HG03064 (cell line): Measurements from ENCODE around the gene ARHGAP6.

Experiments
- ATAC-seq: cut with Tn5 transposase; IDR thresholded peaks from one replicate; pipeline ENCODE4 v1.9.1; 2021; ENCODE audit warnings: low read depth; ENCODE audit not compliant: unreplicated experiment

ARHGAP6 gene

DNA sequence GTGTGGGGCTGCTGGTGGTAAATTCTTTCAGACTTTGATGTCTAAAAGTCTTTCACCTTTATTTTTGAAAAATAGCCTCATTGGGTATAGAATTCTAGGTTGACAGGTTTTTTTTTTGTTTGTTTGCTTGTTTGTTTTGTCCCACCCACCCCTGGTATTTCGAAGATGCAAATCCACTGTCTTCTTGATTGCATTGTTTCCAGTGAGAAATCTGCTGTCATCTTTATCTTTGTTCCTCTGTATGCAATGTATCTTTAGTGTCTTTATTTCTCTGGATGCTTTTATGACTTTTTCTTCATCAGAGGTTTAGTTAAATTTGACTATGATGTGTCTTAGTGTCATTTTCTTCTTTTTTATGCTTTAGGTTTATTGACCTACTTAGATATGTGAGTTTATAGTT, 575.9 kb downstream of the ARHGAP6 start:
- ATAC-seq = no peak
